Vagina (tissue), 2 donors: Measurements from ENCODE around the gene SIGLEC15. TPM values are rescaled to one million over a fixed set of nuclear protein-coding genes. Genes with fewer than 3 reads are reported as not detected.

Experiments
- DNase-seq, 2 donors: peaks; one replicate each; pipeline ENCODE4 v3.0.0-alpha.2; 2017; ENCODE audit errors: extremely low spot score in 2 of 2
- H3K27ac ChIP-seq: fragments of 200-600 bp; sonication (generic); one replicate; pipeline ENCODE4 v1.5.1; 2019
- H3K27me3 ChIP-seq: fragments of 200-600 bp; sonication (generic); one replicate; pipeline ENCODE4 v1.5.1; 2019
- H3K36me3 ChIP-seq, 2 donors: fragments of 200-600 bp; sonication (generic); one replicate each; pipeline ENCODE4 v1.5.1; 2017 to 2019
- H3K4me1 ChIP-seq: fragments of 200-600 bp; sonication (generic); one replicate; pipeline ENCODE4 v1.5.1; 2019
- H3K4me3 ChIP-seq, 2 donors: fragments of 200-600 bp; sonication (generic); 1 replicate in 1 of 2; 2 replicates in 1 of 2; pipeline ENCODE4 v1.5.1; 2016 to 2019
- H3K9me3 ChIP-seq: fragments of 200-600 bp; sonication (generic); one replicate; pipeline ENCODE4 v1.5.1; 2019
- CTCF ChIP-seq, 3 experiments: fragments of 450-650 bp in 2 of 3; fragments of 200-600 bp in 1 of 3; sonication (generic) in 1 of 3; IDR thresholded peaks; one replicate each; pipeline ENCODE4 v1.5.1; 2017 to 2019; ENCODE audit warnings: antibody characterized with exemption in 3 of 3, mild to moderate bottlenecking in 2 of 3, moderate library complexity in 2 of 3
- POLR2A ChIP-seq, 2 donors: fragments of 450-650 bp; IDR thresholded peaks; one replicate each; pipeline ENCODE4 v1.6.1; 2017; ENCODE audit warnings: antibody characterized with exemption in 2 of 2, mild to moderate bottlenecking in 2 of 2, moderate library complexity in 2 of 2
- POLR2AphosphoS5 ChIP-seq, 2 donors: sonication (generic); formaldehyde crosslinking; IDR thresholded peaks; one replicate each; pipeline ENCODE4 v1.9.0; 2017; ENCODE audit warnings: antibody characterized with exemption in 2 of 2, mild to moderate bottlenecking in 2 of 2, low read depth in 1 of 2; ENCODE audit not compliant: insufficient read depth in 1 of 2
- intact Hi-C: fragments of 100-400 bp; cut with DNase I; formaldehyde crosslinking; loops from one replicate; pipeline ENCODE4 v1.15.1; 2023
- total RNA-seq: library from RNA; depleted of rRNA; stranded (reverse); fragments of >200 nt; gene quantifications from one replicate; pipeline ENCODE4 v1.2.3, GENCODE V29; 2016

The SIGLEC15 gene
- total RNA-seq, 1 donor from 2014 or later, result not detected

DNA sequence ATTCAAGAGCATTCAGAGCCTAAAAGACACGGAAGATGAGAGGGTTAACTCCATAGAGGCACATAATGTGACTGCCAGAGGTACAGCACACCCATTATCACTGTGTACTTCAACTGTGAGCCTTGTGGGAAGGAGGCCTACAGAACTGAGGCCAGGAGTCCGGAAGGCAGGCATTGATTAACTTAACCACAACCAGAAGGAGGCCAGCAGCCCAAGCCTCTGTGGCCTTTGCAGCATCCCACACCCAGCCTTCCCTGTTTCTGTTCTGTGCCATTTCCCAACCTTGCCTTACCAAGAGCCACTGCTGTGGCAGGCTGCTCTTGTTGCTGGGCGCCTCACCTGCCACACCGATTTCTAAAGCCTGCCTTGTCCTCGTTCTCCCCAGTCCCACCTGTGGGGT lies 27.2 kb downstream of the SIGLEC15 start:
- Histone ChIP-seq H3K4me3 (no peak overlapping the region), H3K27ac (no peak overlapping the region), H3K4me1 (no peaks in the 10 kb centered on the region), H3K9me3 (no peaks in the 10 kb centered on the region), H3K36me3 (peaks cover 5 to 49% of the 10 kb centered on the region in 2 donors), H3K27me3 (no peaks in the 10 kb centered on the region)
- intact Hi-C loops, result no loop called here
- DNase-seq, result no peak
- TF ChIP-seq POLR2A (IDR thresholded peaks at IDR 0.05) (no peak), CTCF (IDR thresholded peaks at IDR 0.05) (no peak), POLR2AphosphoS5 (IDR thresholded peaks at IDR 0.05; ENCODE audit: insufficient read depth in 1 of 2, low read depth in 1 of 2) (no peak)

- no peak for DNase-seq
- TF ChIP-seq POLR2AphosphoS5 (IDR thresholded peaks at IDR 0.05; ENCODE audit: insufficient read depth in 1 of 2, low read depth in 1 of 2) (no peak), CTCF (IDR thresholded peaks at IDR 0.05) (no peak), POLR2A (IDR thresholded peaks at IDR 0.05) (no peak)
- no peaks in the 10 kb centered on the region for H3K27me3 ChIP-seq
- intact Hi-C loops, result no loop called here
- H3K36me3 ChIP-seq, result peaks cover 5 to 64% of the 10 kb centered on the region in 2 donors
- H3K27ac ChIP-seq, result no peak overlapping the region
- H3K4me1 ChIP-seq, result no peaks in the 10 kb centered on the region
- no peaks in the 10 kb centered on the region for H3K9me3 ChIP-seq
- no peak overlapping the region for H3K4me3 ChIP-seq
Measured at GRCh38 chr18:45854036-45854586, 28.6 kb downstream of the SIGLEC15 start.

DNA sequence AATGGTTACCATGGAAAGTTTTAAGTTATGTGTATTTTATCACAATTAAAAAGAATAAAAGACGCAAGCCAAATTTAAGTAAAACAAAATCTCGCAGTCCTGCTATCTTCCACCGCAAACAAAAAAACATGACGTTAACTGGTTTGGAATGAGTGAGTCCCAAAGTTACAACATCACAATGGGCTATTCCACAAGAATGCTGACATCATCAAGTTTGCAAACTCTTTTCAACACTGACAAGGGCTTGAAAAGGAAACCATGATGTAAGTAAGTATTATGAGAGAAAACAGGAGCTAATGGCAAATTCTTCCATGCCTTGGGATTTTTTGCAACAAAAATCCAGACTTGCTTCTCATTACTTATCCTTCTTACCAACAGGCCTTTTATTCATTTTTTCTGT lies 31.1 kb downstream of the SIGLEC15 start:
- H3K9me3 ChIP-seq, result no peaks in the 10 kb centered on the region
- DNase-seq, result no peak
- TF ChIP-seq POLR2A (IDR thresholded peaks at IDR 0.05) (no peak), POLR2AphosphoS5 (IDR thresholded peaks at IDR 0.05; ENCODE audit: insufficient read depth in 1 of 2, low read depth in 1 of 2) (no peak), CTCF (IDR thresholded peaks at IDR 0.05) (no peak)
- H3K4me1 ChIP-seq, result no peaks in the 10 kb centered on the region
- no peak overlapping the region for H3K27ac ChIP-seq
- intact Hi-C loops, result no loop called here
- H3K36me3 ChIP-seq, result peaks cover 5 to 87% of the 10 kb centered on the region in 2 donors
- no peaks in the 10 kb centered on the region for H3K27me3 ChIP-seq
- H3K4me3 ChIP-seq, result no peak overlapping the region

DNA sequence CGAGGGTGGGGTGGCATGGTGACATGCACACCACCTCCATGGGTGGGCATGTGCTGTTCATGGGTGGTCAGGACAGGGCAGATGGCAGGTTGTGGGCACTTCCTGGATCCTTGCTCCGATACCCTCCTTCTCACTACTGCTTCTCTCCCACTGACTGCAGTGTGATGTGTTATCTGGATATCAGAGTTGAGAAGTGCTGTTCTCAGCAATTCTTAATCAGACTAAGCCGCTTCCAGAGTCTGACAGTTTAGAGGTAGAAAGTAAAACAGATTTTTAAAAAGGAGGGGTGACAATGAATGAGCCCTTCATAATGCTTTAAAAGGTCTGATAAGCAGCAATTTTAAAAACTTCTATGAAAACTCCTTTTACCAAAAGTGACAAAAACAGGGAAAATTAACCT lies 33.9 kb downstream of the SIGLEC15 start:
- no peak for DNase-seq
- no peak for TF ChIP-seq POLR2A (IDR thresholded peaks at IDR 0.05)
- TF ChIP-seq CTCF (IDR thresholded peaks at IDR 0.05), result no peak
- no peak for TF ChIP-seq POLR2AphosphoS5 (IDR thresholded peaks at IDR 0.05; ENCODE audit: insufficient read depth in 1 of 2, low read depth in 1 of 2)
- H3K27me3 ChIP-seq, result no peaks in the 10 kb centered on the region
- no peaks in the 10 kb centered on the region for H3K4me1 ChIP-seq
- peaks cover 5 to 70% of the 10 kb centered on the region in 2 donors for H3K36me3 ChIP-seq
- H3K4me3 ChIP-seq, result no peak overlapping the region
- no peak overlapping the region for H3K27ac ChIP-seq
- intact Hi-C loops, result no loop called here
- H3K9me3 ChIP-seq, result no peaks in the 10 kb centered on the region

DNA sequence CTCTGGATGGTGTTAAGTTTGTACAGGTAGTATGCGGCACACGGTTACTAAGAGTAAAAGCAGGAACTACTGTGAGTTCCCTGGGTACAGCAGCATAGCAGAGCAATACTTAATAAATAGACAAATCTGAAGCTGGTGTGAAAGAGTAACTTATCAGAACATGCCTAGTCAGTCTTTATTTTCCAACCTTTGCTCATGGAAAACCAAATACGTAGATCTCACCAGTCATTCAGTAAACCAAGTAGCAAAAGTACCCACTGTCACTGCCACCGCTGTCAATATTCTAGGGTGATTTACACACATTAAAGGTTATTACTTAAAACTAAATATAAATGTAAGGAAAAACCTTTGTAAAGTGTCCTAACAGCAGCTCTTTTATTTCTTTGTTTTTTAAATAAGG lies 35.0 kb downstream of the SIGLEC15 start:
- Histone ChIP-seq H3K4me3 (no peak overlapping the region), H3K36me3 (peaks cover 2 to 77% of the 10 kb centered on the region in 2 donors), H3K4me1 (no peaks in the 10 kb centered on the region), H3K27ac (no peak overlapping the region), H3K27me3 (no peaks in the 10 kb centered on the region), H3K9me3 (no peaks in the 10 kb centered on the region)
- no peak for DNase-seq
- TF ChIP-seq POLR2A (IDR thresholded peaks at IDR 0.05), result no peak
- TF ChIP-seq CTCF (IDR thresholded peaks at IDR 0.05), result no peak
- TF ChIP-seq POLR2AphosphoS5 (IDR thresholded peaks at IDR 0.05; ENCODE audit: insufficient read depth in 1 of 2, low read depth in 1 of 2), result no peak
- intact Hi-C loops, result no loop called here
